Body of pancreas (tissue), 4 donors: Measurements from ENCODE around the gene ACKR2.

ENCODE experiments used
- CTCF ChIP-seq, 7 experiments: fragments of 450-650 bp in 4 of 7; fragments of 200-600 bp in 3 of 7; sonication (generic) in 3 of 7; IDR thresholded peaks; one replicate each; pipeline ENCODE4 v1.5.1; 2016 to 2019; ENCODE audit warnings: antibody characterized with exemption in 7 of 7
- POLR2A ChIP-seq, 3 donors: fragments of 450-650 bp; IDR thresholded peaks; one replicate each; pipeline ENCODE4 v1.6.1; 2016; ENCODE audit warnings: antibody characterized with exemption in 3 of 3, mild to moderate bottlenecking in 2 of 3

GRCh38 chr3:42830437-42831320 is 21.4 kb downstream of the ACKR2 start:
- TF ChIP-seq CTCF (IDR thresholded peaks at IDR 0.05) (peak; percentile 19 to 72 (median 58)), POLR2A (IDR thresholded peaks at IDR 0.05) (no peak)
